Stimulated activated CD4-positive, alpha-beta T cell treated with anti-CD3 and anti-CD28 coated beads, Interleukin-4, amount 100 ng/mL, for 4 hours (primary cell): Measurements from ENCODE around the gene APOL3.
"Not testable (repeated sequence)": the region's sequence is repeated elsewhere in the genome, so short reads cannot be mapped to it uniquely, and the experiment has no call there.

ENCODE experiments used
- DNase-seq, 2 experiments: peaks; one replicate each; pipeline ENCODE4 v3.0.0-alpha.2; 2020

Gene APOL3

GRCh38 chr22:36160499-36160942 is at the start of gene APOL3:
Gene APOL3 (minus strand): TSS chr22:36160755. CDS start chr22:36149055, 11,700 bp downstream.
- peak in 1 of 2 experiments; percentile 48 for DNase-seq

DNA sequence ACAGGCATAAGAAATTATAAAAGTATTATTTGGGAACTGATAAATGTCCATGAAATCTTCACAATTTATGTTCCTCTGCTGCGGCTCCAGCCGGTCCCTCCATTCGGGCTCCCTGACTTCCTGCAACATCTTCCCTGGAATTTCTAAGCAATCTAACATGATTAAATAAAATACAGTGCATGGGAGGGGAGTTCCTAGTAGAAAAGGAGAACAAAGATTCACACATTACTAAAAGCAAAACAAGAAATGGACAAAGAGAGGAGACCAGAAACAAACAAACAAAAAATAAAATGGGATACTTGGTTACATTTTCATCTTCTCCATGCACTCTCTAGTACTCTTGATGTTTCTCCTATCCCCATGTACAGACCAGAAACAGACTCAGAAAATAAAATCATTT is 49.7 kb upstream of the APOL3 start:
- no peak for DNase-seq

DNA sequence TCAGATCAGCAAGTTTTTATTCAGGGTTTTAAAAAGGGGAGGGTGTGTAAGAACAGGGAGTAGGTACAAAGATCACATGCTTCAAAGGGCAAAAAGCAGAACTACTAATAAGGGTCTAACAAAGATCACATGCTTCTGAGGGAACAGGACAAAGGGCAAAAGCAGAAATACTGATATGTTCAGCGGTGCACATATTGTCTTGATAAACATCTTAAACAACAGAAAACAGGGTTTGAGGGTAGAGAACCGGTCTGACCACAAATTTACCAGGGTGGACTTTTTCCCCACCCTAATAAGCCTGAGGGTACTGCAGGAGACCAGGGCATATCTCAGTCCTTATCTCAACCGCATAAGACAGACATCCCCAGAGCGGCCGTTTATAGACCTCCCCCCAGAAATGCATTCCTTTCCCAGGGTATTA is 48.9 kb upstream of the APOL3 start:
- DNase-seq, result not testable (repeated sequence)

DNA sequence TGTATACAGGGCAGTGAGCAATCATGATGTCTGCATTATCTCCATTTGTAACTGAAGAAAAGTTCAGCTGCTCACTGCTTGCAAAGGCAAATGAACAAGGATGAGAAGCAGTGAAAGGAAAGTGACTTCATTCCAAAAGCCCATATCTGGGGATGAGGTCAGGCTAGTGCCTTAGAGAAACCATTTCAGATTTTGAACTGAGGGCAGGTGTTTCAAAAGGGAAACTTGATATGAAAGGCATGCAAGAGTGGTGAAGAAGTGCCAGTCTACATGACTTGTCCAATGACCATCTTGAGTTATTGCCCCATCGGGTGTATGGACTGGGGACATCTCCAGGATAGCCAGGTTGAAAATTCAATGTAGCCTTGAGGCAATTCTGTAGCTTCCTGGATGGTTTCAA is 48.4 kb upstream of the APOL3 start:
- DNase-seq, result no peak

- DNase-seq, result no peak
Measured at GRCh38 chr22:36208162-36208765, 47.7 kb upstream of the APOL3 start.

GRCh38 chr22:36206255-36206654 is 45.7 kb upstream of the APOL3 start:
- DNase-seq, result no peak

DNA sequence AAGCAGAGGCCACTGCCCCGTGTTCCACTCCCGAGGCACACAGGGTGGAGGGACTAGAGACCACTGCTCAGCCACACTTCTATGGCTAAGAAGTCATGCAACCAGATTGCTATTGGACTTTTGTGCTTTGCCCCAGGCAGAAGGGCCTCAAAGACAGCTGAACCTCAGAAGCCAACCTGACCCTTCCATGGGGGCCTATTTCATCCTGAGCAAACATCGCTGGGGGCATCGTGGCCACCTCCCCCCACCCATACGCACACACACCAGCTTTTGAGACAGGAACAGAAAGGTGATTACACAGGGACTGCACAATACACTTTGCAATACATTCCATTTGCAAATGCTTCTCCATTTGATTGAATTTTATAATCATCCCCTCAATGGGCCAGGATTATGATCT is 45.0 kb upstream of the APOL3 start:
- DNase-seq, result not testable (repeated sequence)

DNA sequence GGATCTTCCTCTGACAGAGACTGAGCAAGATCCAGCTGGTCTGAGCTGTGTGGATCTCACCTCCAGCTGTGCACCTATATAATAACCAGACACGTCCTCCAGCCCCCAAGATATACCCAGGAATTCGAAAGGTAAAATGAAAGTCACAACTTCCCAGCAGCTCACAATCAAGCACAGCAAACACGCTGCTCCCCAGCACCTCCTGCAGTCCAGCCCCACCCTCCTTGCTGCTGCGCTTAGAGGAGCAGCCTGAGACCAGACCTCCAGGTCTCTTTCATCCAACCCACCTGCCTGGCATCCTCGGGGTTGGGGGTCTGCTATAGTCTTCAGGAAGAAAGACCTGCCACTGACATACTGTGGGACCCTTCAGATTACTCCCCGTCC is 44.1 kb upstream of the APOL3 start:
- no peak for DNase-seq

DNA sequence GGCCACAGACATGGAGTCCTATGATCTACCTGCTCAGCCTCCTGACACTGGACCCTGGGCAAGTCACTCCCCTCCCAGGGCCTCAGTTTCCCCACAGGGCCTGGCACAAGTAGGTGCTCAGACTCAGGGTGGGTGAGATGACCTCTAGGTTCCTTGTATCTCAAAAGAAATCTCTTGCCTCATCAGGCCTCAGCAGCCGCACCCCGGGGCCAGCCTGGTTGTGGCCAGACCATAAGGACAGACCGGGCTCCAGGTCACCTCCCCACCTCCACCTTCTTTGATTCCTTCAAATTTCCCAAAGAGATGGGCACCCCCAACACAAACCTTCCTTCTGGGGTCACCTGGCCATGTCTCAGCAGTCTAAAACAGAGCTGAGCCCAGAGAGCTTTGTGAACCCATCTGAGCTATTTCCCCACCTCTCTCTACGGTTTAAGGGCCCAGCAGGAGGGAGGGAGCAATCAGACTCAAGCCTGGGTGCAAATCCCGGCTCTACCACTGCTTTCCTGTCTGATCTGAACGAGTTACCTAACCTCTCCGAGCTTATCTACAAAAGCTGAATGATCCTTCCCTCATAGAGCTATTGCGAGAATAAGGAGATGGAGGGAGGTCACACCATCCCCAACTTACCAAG is 43.6 kb upstream of the APOL3 start:
- no peak for DNase-seq

DNA sequence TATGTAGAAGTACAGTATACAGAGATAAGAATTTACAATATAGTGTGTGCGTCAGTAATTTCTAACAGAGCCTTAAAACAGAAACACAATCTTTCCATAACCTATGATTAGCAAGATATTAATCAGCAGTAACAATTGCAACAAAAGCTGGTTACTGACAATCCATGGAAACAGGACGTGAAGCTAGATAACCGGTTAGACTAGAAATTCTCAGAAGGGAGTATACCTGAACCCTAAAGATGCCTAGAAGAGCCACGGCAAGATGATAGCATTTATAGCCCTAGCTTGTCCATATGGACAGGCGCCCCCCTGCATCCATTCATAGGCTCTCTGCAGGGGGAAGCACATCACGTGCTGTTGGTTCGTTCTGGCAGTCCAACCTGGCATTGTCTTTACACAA is 42.9 kb upstream of the APOL3 start:
- not testable (repeated sequence) for DNase-seq

DNA sequence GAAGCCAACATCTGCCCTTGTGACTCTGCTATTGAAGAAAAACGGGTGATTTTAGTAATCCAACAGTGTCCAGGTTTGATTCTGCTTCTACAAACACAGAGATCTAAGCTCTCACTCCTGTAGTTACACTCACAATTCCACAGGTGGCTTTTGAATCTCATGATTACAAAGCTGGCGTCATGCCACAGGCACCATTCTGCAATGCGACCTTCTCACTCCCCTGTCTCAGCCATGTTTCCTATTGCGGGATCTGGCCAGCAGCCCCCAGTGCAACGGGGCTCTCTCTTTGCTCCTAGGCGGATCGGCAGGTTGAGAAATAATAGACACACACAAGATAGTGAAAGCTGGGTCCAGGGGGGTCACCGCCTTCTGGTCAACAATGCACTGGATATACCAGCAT is 42.4 kb upstream of the APOL3 start:
- DNase-seq, result not testable (repeated sequence)

GRCh38 chr22:36201630-36202319 is 41.2 kb upstream of the APOL3 start, which contains the start of gene APOL4:
Gene APOL4 (minus strand): TSS chr22:36201809. CDS start chr22:36201734, 75 bp downstream.
- DNase-seq, result no peak

GRCh38 chr22:36201025-36201424 is 40.5 kb upstream of the APOL3 start:
- DNase-seq, result not testable (repeated sequence)

DNA sequence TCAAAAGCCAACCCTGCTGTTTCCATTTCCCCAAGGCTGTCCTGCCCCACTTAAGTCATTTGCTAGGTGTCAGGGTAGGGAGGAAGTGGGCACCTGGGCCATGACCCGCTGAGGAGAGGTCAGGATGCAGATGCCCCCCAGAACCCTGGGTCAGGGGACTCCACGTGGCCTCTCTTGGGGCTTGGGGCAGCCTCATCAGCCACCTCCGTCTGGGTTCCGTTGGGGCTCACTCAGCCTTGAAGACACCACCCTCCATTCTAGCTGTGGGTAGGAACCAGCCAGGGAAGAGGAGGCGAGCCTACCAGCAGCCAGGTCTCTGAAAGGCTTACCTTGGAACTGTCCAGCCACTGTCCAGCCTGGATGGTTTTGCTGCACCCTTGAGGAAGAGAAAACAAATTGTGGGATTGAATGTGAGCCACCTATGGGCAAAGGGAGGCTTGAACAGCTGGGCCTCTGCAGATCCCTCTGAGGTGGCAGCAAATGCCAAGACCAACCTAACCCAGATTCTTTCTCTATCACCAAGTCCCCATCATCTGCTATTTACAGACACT is 38.5 kb upstream of the APOL3 start:
- no peak for DNase-seq

DNA sequence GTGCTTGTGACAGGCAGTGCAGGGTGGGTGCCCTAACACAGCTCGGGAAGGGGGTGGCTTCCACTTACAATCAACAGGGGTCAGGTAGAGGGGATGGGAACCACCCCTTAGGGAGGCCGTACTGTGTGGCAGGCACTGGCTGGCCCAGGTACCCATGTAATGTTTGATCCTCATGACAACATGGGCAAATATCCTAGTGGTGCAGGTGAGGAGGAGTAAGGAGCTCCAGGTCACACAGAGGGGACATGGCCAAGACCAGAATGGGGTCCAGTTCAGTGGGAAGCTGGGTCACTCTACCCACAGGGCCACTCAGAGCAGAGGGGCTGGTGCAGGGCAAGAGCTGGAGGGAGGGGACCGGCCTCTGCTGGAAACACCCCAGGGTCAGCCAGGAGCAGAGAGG is 38.0 kb upstream of the APOL3 start:
- DNase-seq, result no peak

DNA sequence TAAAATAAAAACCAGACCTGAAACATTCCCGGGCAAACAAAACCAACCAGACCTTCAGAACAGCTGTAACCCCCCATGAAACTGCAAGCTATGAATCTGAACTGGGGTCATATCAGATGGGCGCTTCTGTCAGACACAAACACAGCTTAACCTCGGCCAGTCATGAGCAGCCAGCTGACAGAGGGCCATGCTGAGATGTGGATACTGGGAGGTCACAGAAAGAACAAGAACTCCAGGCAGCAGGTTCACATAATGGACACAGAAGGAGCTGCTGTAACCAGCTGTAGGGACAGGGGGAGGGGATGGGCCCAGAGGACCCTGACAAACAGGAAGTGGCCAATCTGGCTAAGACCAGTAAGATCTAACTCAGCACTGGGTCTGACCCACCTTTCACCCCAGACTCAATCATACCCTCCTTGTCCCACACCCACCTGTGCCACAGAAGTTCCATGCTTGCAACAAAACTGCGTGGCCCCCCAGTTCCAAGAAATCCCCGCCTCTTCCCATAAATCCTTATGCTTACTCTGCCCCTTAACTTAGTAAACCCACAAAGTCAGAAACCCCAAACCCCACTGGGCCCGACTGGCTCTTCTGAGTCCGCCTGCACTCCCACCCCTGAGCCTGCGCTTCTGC is 37.1 kb upstream of the APOL3 start:
- DNase-seq, result no peak

DNA sequence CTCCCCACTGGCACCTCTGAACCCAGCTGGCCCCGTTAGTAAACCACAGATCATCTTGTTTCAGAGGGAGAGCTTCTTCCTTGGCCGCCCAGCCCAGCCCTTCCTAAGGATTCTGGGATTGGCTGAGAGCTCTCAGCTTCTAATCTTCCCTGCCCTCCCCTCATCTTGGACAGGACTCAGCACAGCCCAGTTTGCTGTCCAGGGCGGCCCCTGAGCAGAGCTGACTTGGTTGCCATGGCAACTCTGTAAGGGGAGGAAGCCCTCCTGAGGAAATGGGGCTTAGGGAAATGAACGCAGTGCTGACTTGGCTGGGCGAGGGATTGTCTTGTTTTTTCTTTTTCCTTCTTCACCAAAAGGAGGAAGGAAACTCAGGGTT is 36.5 kb upstream of the APOL3 start:
- no peak for DNase-seq

- DNase-seq, result no peak
Measured at GRCh38 chr22:36196254-36197064, 35.9 kb upstream of the APOL3 start.

- DNase-seq, result peak; percentile 15 to 32
Measured at GRCh38 chr22:36194971-36195370, 34.4 kb upstream of the APOL3 start.

DNA sequence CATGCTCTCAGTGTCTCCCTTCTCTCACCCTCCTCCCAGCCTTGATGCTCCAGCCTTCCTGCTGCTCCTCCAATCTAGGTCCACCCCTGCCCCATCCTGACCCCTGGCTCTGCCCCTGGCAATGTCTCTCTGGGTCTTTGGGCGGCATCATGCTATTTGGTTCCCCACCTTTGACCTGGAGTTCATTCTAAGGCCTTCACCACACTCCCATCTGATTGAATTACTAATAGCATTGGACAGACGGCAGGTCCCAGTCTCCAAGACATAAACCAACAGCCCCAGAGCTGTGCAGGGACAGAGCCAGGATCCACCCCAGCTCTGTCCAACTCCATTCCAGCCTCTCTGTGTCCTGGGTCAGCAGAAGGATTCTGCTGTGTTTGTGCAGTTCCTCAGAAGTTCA is 33.8 kb upstream of the APOL3 start:
- no peak for DNase-seq

DNA sequence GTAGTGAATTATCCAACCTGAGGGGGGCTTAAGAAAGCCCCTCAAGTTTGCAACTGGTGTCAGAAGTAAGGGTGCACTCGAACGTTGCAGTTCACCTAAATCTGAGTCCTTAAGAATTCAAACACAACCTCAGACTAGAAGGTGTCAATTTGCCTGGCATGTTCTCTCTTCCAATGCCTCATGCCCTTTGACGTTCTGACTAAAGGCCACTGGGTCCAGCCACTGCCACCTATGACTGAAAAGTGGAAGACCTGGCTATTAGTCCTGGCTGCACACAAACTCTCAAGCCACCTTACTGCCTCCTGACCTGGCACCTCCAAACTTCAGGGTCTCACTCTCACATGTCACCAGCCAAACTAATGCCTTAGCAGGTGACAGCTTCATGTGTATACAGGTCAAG is 33.0 kb upstream of the APOL3 start:
- no peak for DNase-seq

GRCh38 chr22:36193171-36193570 is 32.6 kb upstream of the APOL3 start:
- no peak for DNase-seq

DNA sequence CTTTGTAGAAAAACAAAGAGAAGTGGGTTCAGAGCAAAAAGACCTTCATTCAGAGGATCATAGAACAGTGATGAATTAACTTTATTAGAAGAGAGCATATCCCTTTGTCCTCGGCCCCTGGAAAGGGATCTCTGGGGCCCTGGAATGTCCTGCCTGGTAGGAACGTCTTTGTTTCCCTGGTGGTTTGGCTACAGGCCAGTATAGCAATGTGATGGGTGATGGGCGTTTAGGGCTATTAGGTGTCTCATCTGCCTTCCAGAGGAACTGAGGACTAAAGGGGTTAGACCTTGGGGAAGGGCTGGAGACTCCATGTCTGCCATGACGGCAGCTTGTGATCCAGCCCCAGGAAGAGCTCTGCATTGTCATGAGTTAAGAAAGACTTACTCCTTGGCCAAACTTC is 32.0 kb upstream of the APOL3 start:
- DNase-seq, result no peak
